HCT116 (cell line): ENCODE measurements around the gene BICRAL. TPM values are rescaled to one million over a fixed set of nuclear protein-coding genes. Genes with fewer than 3 reads are reported as not detected.

Source experiments
- ATAC-seq: fragments of 200-7000 bp; cut with Tn5 transposase; 2 replicates; pipeline ENCODE4 v1.9.1; 2020; ENCODE audit warnings: mild to moderate bottlenecking, moderate library complexity
- BruUV-seq: library from RNA; stranded (reverse); fragments of 400-500 nt; replicated peaks from 2 replicates; lab custom pipeline; 2021; lab: Mats Ljungman, UMichigan
- CTCF ChIA-PET: fragments of 300-600 bp; sonication (Branson Sonifier 250); formaldehyde crosslinking; loops from one replicate; lab custom pipeline; 2021; ENCODE audit warnings: antibody characterized with exemption; lab: Charles Lee
- POLR2A ChIA-PET: fragments of 300-600, 350-600 bp; sonication (Branson Sonifier 250); formaldehyde crosslinking; loops from one replicate; lab custom pipeline; 2021; ENCODE audit warnings: antibody characterized with exemption; lab: Charles Lee
- RAD21 ChIA-PET, 2 experiments: fragments of 300-600 bp; sonication (Branson Sonifier 250); formaldehyde crosslinking; loops; one replicate each; lab custom pipeline; 2023; ENCODE audit warnings: low total read pairs in 2 of 2; ENCODE audit not compliant: uncharacterized antibody in 2 of 2, unreplicated experiment in 2 of 2, low non-redundant PET in 1 of 2; lab: Charles Lee
- DNase-seq: peaks from one replicate; pipeline ENCODE4 v3.0.0-alpha.2; 2010; ENCODE audit warnings: low read depth, low spot score
- H2AFZ ChIP-seq: fragments of 200-600 bp; shearing (Covaris generic), sonication (generic); 2 replicates; pipeline ENCODE4 v1.6.1; 2017; ENCODE audit warnings: low read depth, mixed run types, mixed read lengths, antibody characterized with exemption, low read length; ENCODE audit not compliant: poor library complexity, severe bottlenecking
- H3K27ac ChIP-seq: 2 replicates; pipeline ENCODE4 v1.5.1; 2012; ENCODE audit warnings: low read depth, low read length
- H3K27me3 ChIP-seq: fragments of 200-600 bp; sonication (generic); 2 replicates; pipeline ENCODE4 v1.6.1; 2016; ENCODE audit warnings: mixed run types, low read length, mixed read lengths; ENCODE audit not compliant: insufficient read depth
- H3K36me3 ChIP-seq, 2 experiments: fragments of 200-500 bp in 1 of 2; fragments of 200-600 bp in 1 of 2; sonication (Bioruptor generic) in 1 of 2; sonication (generic) in 1 of 2; 2 replicates each; pipeline versions ENCODE4 v1.5.1 to v1.6.1; 2014 to 2016; ENCODE audit warnings: low read length in 2 of 2, inconsistent platforms in 1 of 2, mixed read lengths in 1 of 2, mixed run types in 1 of 2; ENCODE audit not compliant: insufficient read depth in 2 of 2, control insufficient read depth in 1 of 2
- H3K4me1 ChIP-seq, 2 experiments: fragments of 200-600 bp in 1 of 2; sonication (generic) in 1 of 2; 2 replicates each; pipeline versions ENCODE4 v1.5.1 to v1.6.1; 2012 to 2017; ENCODE audit warnings: low read length in 2 of 2, inconsistent platforms in 1 of 2, mild to moderate bottlenecking in 1 of 2, mixed read lengths in 1 of 2, mixed run types in 1 of 2, moderate library complexity in 1 of 2; ENCODE audit not compliant: insufficient read depth in 2 of 2, control insufficient read depth in 1 of 2
- H3K4me2 ChIP-seq: fragments of 200-600 bp; sonication (generic); 2 replicates; pipeline ENCODE4 v1.6.1; 2017; ENCODE audit warnings: mixed run types, low read length, mixed read lengths
- H3K4me3 ChIP-seq, 2 experiments: fragments of 200-600 bp in 1 of 2; sonication (generic) in 1 of 2; replicated peaks in 1 of 2; 2 replicates each; pipeline ENCODE4 v1.5.1; 2011 to 2016; ENCODE audit warnings: low read length in 2 of 2, control low read depth in 1 of 2, low read depth in 1 of 2, mild to moderate bottlenecking in 1 of 2, mixed read lengths in 1 of 2, mixed run types in 1 of 2
- H3K79me2 ChIP-seq: fragments of 200-600 bp; sonication (generic); 2 replicates; pipeline ENCODE4 v1.6.1; 2017; ENCODE audit warnings: mild to moderate bottlenecking, mixed run types, low read length, moderate library complexity, mixed read lengths; ENCODE audit not compliant: insufficient read depth
- H3K9ac ChIP-seq: fragments of 200-600 bp; sonication (generic); 2 replicates; pipeline ENCODE4 v1.6.1; 2016; ENCODE audit warnings: low read length, mixed read lengths
- H3K9me2 ChIP-seq: fragments of 200-600 bp; sonication (generic), shearing (Covaris generic); 2 replicates; pipeline ENCODE4 v1.6.1; 2017; ENCODE audit warnings: mixed run types, mild to moderate bottlenecking, moderate library complexity; ENCODE audit not compliant: insufficient read depth
- H3K9me3 ChIP-seq, 2 experiments: fragments of 200-500 bp in 1 of 2; fragments of 200-600 bp in 1 of 2; sonication (Bioruptor generic) in 1 of 2; sonication (generic) in 1 of 2; 2 replicates each; pipeline ENCODE4 v1.6.1; 2014 to 2017; ENCODE audit warnings: low read length in 2 of 2, mixed read lengths in 2 of 2, inconsistent platforms in 1 of 2, low read depth in 1 of 2, mild to moderate bottlenecking in 1 of 2, mixed run types in 1 of 2, moderate library complexity in 1 of 2; ENCODE audit not compliant: control insufficient read depth in 1 of 2, insufficient read depth in 1 of 2
- H4K20me1 ChIP-seq: fragments of 200-600 bp; sonication (generic), shearing (Covaris generic); 2 replicates; pipeline ENCODE4 v1.6.1; 2017; ENCODE audit warnings: mixed run types, mild to moderate bottlenecking, moderate library complexity; ENCODE audit not compliant: insufficient read depth
- ATF3 ChIP-seq: IDR thresholded peaks from 2 replicates; pipeline ENCODE4 v1.6.1; 2012
- CBX3 ChIP-seq: IDR thresholded peaks from 2 replicates; pipeline ENCODE4 v1.6.1; 2012; ENCODE audit warnings: low read depth
- CEBPB ChIP-seq: IDR thresholded peaks from 2 replicates; pipeline ENCODE4 v1.6.1; 2012; ENCODE audit warnings: low read depth
- CTCF ChIP-seq, 3 experiments: fragments of 200-600 bp in 1 of 3; sonication (generic) in 1 of 3; IDR thresholded peaks in 2 of 3; conservative IDR thresholded peaks in 1 of 3; 2 replicates each; pipeline ENCODE4 v1.5.1; 2012 to 2017; ENCODE audit warnings: low read depth in 2 of 3, low read length in 2 of 3, antibody characterized with exemption in 1 of 3, borderline replicate concordance in 1 of 3, control low read depth in 1 of 3, mild to moderate bottlenecking in 1 of 3, mixed read lengths in 1 of 3, mixed run types in 1 of 3, moderate library complexity in 1 of 3; ENCODE audit not compliant: insufficient read depth in 1 of 3
- EGR1 ChIP-seq: IDR thresholded peaks from 2 replicates; pipeline ENCODE4 v1.6.1; 2012; ENCODE audit warnings: low read depth
- ELF1 ChIP-seq: IDR thresholded peaks from 2 replicates; pipeline ENCODE4 v1.6.1; 2012; ENCODE audit warnings: low read depth, borderline replicate concordance
- EZH2 ChIP-seq: fragments of 200-600 bp; sonication (generic); IDR thresholded peaks from 2 replicates; pipeline ENCODE4 v1.6.1; 2017; ENCODE audit warnings: antibody characterized with exemption, mixed run types
- EZH2phosphoT487 ChIP-seq: fragments of 200-600 bp; IDR thresholded peaks from 2 replicates; pipeline ENCODE4 v1.6.1; 2018; ENCODE audit warnings: antibody characterized with exemption, borderline replicate concordance
- FOSL1 ChIP-seq: IDR thresholded peaks from 2 replicates; pipeline ENCODE4 v1.6.1; 2012; ENCODE audit warnings: low read depth
- MAX ChIP-seq: IDR thresholded peaks from 2 replicates; pipeline ENCODE4 v1.6.1; 2012
- POLR2A ChIP-seq: IDR thresholded peaks from 2 replicates; pipeline ENCODE4 v1.7.0; 2011; ENCODE audit warnings: borderline replicate concordance; ENCODE audit not compliant: insufficient read depth, insufficient read length; ENCODE audit errors: extremely low read depth
- POLR2AphosphoS5 ChIP-seq: IDR thresholded peaks from 2 replicates; pipeline ENCODE4 v1.6.1; 2011; ENCODE audit warnings: mild to moderate bottlenecking, low read depth, low read length, moderate library complexity
- RAD21 ChIP-seq: IDR thresholded peaks from 2 replicates; pipeline ENCODE4 v1.6.1; 2012; ENCODE audit warnings: low read depth, mild to moderate bottlenecking
- REST ChIP-seq: IDR thresholded peaks from 2 replicates; pipeline ENCODE4 v1.6.1; 2012; ENCODE audit warnings: low read depth
- SIN3A ChIP-seq: IDR thresholded peaks from 2 replicates; pipeline ENCODE4 v1.6.1; 2012; ENCODE audit warnings: low read depth
- SP1 ChIP-seq: IDR thresholded peaks from 2 replicates; pipeline ENCODE4 v1.6.1; 2012; ENCODE audit warnings: low read depth
- SRF ChIP-seq: IDR thresholded peaks from 2 replicates; pipeline ENCODE4 v1.6.1; 2012; ENCODE audit warnings: low read depth
- YY1 ChIP-seq: IDR thresholded peaks from 2 replicates; pipeline ENCODE4 v1.6.1; 2011; ENCODE audit warnings: low read length, low read depth, moderate library complexity, mild to moderate bottlenecking; ENCODE audit not compliant: insufficient replicate concordance; ENCODE audit errors: extremely low read depth
- intact Hi-C: fragments of 100-400 bp; cut with micrococcal nuclease; formaldehyde crosslinking; loops from 2 replicates; pipeline ENCODE4 v1.10.0; 2022
- total RNA-seq: library from RNA; stranded (reverse); gene quantifications from one replicate; pipeline ENCODE4 v1.2.1, GENCODE V29; 2021; ENCODE audit not compliant: unreplicated experiment

Gene BICRAL
- total RNA-seq, 1 experiment from 2014 or later = 14.9 TPM

DNA sequence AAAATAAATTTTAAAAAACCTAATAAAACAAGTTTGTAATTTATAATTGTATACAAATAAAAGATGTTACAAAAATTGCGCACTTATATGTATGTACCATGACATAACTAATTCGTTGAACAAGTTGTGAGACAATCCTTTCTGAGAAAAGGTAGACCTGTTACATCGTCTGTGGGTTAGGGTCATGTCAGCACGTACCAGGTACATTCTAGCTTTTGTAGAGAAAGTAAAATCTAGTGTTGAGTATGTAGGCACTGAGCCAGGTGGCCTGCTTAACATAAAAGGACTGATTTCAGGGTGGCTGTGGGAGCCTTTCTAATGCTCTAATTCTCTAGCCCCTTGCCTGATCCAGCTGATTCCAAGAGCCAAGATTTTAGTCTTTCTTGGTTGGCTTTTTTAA lies 108.0 kb downstream of the BICRAL start:
- Histone ChIP-seq H3K4me1 (peaks cover 3 to 18% of the 10 kb centered on the region in 2 experiments; a peak in 3 of 4 replicates), H3K4me2 (peak overlapping the region; percentile 87), H3K9me3 (no peaks in the 10 kb centered on the region), H3K4me3 (peak overlapping the region; percentile 87 to 93), H3K9ac (peak overlapping the region; percentile 92), H3K79me2 (peaks cover 12% of the 10 kb centered on the region), H3K27ac (peak overlapping the region; percentile 98), H3K36me3 (peaks cover 10% of the 10 kb centered on the region in 2 experiments; a peak in 3 of 4 replicates), H2AFZ (no peak overlapping the region), H3K9me2 (no peaks in the 10 kb centered on the region), H4K20me1 (peaks cover 2% of the 10 kb centered on the region), H3K27me3 (no peaks in the 10 kb centered on the region)
- CTCF ChIA-PET = no interaction called here
- POLR2A ChIA-PET = interaction anchor here (1.6 to 1.8 kb wide), 2 partner anchors 9 to 10 kb away, joined by 5 to 10 read pairs; partner anchors contain the start of gene RPL7L1
- no peak for ATAC-seq
- intact Hi-C loops = loop anchor here (5.0 kb wide), 1 partner anchor 143 kb away; the partner anchor contains the start of gene TBCC
- no TSS peak for BruUV-seq
- RAD21 ChIA-PET = no interaction called here
- DNase-seq = no peak
- TF ChIP-seq SP1 = no peak
- TF ChIP-seq EZH2 = no peak
- no peak for TF ChIP-seq CBX3
- TF ChIP-seq EZH2phosphoT487 = no peak
- TF ChIP-seq ELF1 = no peak
- no peak for TF ChIP-seq POLR2A
- no peak for TF ChIP-seq SIN3A
- no peak for TF ChIP-seq FOSL1
- no peak for TF ChIP-seq CTCF (IDR thresholded peaks at IDR 0.05 in 2 of 3, conservative IDR thresholded peaks at IDR 0.05 in 1 of 3; ENCODE audit: borderline replicate concordance in 1 of 3, insufficient read depth in 1 of 3, low read depth in 2 of 3, low read length in 2 of 3)
- TF ChIP-seq MAX = no peak
- TF ChIP-seq SRF = no peak
- TF ChIP-seq EGR1 = no peak
- no peak for TF ChIP-seq CEBPB
- no peak for TF ChIP-seq POLR2AphosphoS5
- no peak for TF ChIP-seq RAD21
- TF ChIP-seq REST = no peak
- no peak for TF ChIP-seq YY1
- no peak for TF ChIP-seq ATF3
